Neural cell (in vitro differentiated cells): ENCODE data around the gene S100B. TPM values are rescaled to one million over a fixed set of nuclear protein-coding genes. Genes with fewer than 3 reads are reported as not detected.

Experiments
- H2AFZ ChIP-seq: fragments of 200-600, 300-800 bp; sonication (generic), shearing (Covaris generic); 2 replicates; pipeline ENCODE4 v1.6.0; 2014; ENCODE audit warnings: low read depth, mild to moderate bottlenecking, antibody characterized with exemption, low read length, moderate library complexity
- H3F3A ChIP-seq: fragments of 200-600 bp; shearing (Covaris generic); 2 replicates; pipeline ENCODE4 v1.6.1; 2016; ENCODE audit warnings: mild to moderate bottlenecking, moderate library complexity, mixed read lengths, antibody characterized with exemption, low read length; ENCODE audit not compliant: insufficient read depth, poor library complexity, severe bottlenecking
- H3K27ac ChIP-seq: fragments of 200-600, 300-800 bp; sonication (generic), shearing (Covaris generic); 2 replicates; pipeline ENCODE4 v1.5.1; 2014; ENCODE audit warnings: mild to moderate bottlenecking, low read length, moderate library complexity
- H3K27me3 ChIP-seq: fragments of 300-800, 200-600 bp; sonication (generic), shearing (Covaris generic); 2 replicates; pipeline ENCODE4 v1.6.0; 2014; ENCODE audit warnings: mild to moderate bottlenecking, low read depth, low read length, moderate library complexity; ENCODE audit not compliant: insufficient read depth
- H3K36me3 ChIP-seq: fragments of 300-800, 200-600 bp; sonication (generic), shearing (Covaris generic); 2 replicates; pipeline ENCODE4 v1.5.1; 2014; ENCODE audit warnings: mild to moderate bottlenecking, antibody characterized with exemption, low read length, moderate library complexity; ENCODE audit not compliant: insufficient read depth
- H3K4me2 ChIP-seq: fragments of 300-800, 200-600 bp; sonication (generic), shearing (Covaris generic); 2 replicates; pipeline ENCODE4 v1.6.0; 2014; ENCODE audit warnings: mild to moderate bottlenecking, low read length
- H3K4me3 ChIP-seq: fragments of 300-800, 200-600 bp; sonication (generic), shearing (Covaris generic); 2 replicates; pipeline ENCODE4 v1.5.1; 2014; ENCODE audit warnings: mild to moderate bottlenecking, low read length, moderate library complexity
- H3K79me2 ChIP-seq: fragments of 200-600 bp; shearing (Covaris generic); replicated peaks from 2 replicates; pipeline ENCODE4 v1.6.0; 2014; ENCODE audit warnings: mild to moderate bottlenecking, low read length, moderate library complexity; ENCODE audit not compliant: insufficient read depth
- H3K9ac ChIP-seq: fragments of 300-800, 200-600 bp; sonication (generic), shearing (Covaris generic); 2 replicates; pipeline ENCODE4 v1.6.1; 2016; ENCODE audit warnings: mild to moderate bottlenecking, low read length, mixed read lengths
- H3K9me2 ChIP-seq: fragments of 200-600 bp; shearing (Covaris generic); 2 replicates; pipeline ENCODE4 v1.6.1; 2016; ENCODE audit warnings: mild to moderate bottlenecking, low read length, mixed read lengths; ENCODE audit not compliant: insufficient read depth
- H3K9me3 ChIP-seq: fragments of 200-600, 300-800 bp; sonication (generic), shearing (Covaris generic); 2 replicates; pipeline ENCODE4 v1.6.1; 2016; ENCODE audit warnings: mild to moderate bottlenecking, mixed run types, low read length, moderate library complexity, mixed read lengths
- H4K20me1 ChIP-seq: fragments of 200-600 bp; shearing (Covaris generic); 2 replicates; pipeline ENCODE4 v1.6.1; 2016; ENCODE audit warnings: mild to moderate bottlenecking, mixed run types; ENCODE audit not compliant: insufficient read depth
- CTCF ChIP-seq: fragments of 450-650 bp; IDR thresholded peaks from 2 replicates; pipeline ENCODE4 v1.5.1; 2014; ENCODE audit warnings: antibody characterized with exemption, mild to moderate bottlenecking, moderate library complexity; ENCODE audit not compliant: poor library complexity, severe bottlenecking
- EP300 ChIP-seq: fragments of 450-650 bp; conservative IDR thresholded peaks from 2 replicates; pipeline ENCODE4 v1.6.1; 2014; ENCODE audit warnings: antibody characterized with exemption, mild to moderate bottlenecking, moderate library complexity; ENCODE audit not compliant: poor library complexity, severe bottlenecking
- EZH2 ChIP-seq: fragments of 200-600, 300-800 bp; shearing (Covaris generic), sonication (generic); IDR thresholded peaks from 2 replicates; pipeline ENCODE4 v1.6.1; 2014; ENCODE audit warnings: antibody characterized with exemption, low read length, borderline replicate concordance, mild to moderate bottlenecking; ENCODE audit not compliant: insufficient read depth, poor library complexity, severe bottlenecking
- MXI1 ChIP-seq: fragments of 450-650 bp; conservative IDR thresholded peaks from 2 replicates; pipeline ENCODE4 v1.6.1; 2014; ENCODE audit warnings: antibody characterized with exemption, mild to moderate bottlenecking; ENCODE audit not compliant: poor library complexity, severe bottlenecking
- POLR2AphosphoS5 ChIP-seq: IDR thresholded peaks from 2 replicates; pipeline ENCODE4 v1.6.1; 2012
- RAD21 ChIP-seq: fragments of 450-650 bp; conservative IDR thresholded peaks from 2 replicates; pipeline ENCODE4 v1.6.1; 2014; ENCODE audit warnings: antibody characterized with exemption, mild to moderate bottlenecking, moderate library complexity
- SMC3 ChIP-seq: fragments of 450-650 bp; conservative IDR thresholded peaks from 2 replicates; pipeline ENCODE4 v1.6.1; 2014; ENCODE audit warnings: antibody characterized with exemption, mild to moderate bottlenecking, moderate library complexity; ENCODE audit not compliant: poor library complexity
- TAF1 ChIP-seq: IDR thresholded peaks from 2 replicates; pipeline ENCODE4 v1.6.1; 2012; ENCODE audit warnings: low read depth
- polyA plus RNA-seq: library from polyadenylated mRNA; depleted of rRNA; stranded (reverse); fragments of >200 nt; gene quantifications from 2 replicates; pipeline ENCODE4 v1.2.3, GENCODE V29; 2014
- TF ChIP-seq, protein P1 (sequence below): IDR thresholded peaks from 2 replicates; pipeline ENCODE4 v1.6.1; 2012; ENCODE audit warnings: borderline replicate concordance

S100B gene
- polyA plus RNA-seq, 1 donor from 2014 or later: 1.4 TPM

DNA sequence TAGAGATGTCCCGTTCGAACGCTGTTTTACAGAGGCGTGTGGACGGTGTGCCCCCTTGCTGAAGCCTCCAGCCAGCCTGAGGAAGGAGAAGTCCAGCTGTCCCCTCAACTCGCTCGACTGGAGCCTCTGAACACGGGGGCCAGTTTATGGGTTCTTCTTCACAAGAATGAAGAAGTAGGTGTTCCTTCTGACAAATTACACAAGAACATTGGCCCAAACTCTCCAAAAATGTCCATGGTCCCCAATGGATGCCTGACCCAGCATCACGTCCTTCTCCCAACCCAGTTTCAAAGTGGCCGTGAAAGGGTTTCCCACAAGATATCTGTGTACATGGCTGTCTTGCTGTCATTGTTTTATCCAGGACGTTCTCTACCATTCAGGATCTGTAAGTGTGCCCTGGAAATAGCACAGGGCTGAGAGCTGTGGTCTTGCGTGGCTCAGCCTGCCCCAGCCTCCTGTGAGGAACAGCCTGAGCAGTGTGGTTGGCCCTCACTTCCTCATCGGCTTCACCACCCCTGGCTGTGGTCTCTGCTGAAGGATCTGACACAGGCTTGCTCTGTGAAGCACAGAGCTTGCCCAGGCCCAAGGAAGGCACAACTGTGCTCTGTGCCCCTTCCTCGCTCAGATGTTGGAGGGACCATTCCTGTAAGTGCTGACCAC, 1.0 kb upstream of the S100B start:
- H3K9ac ChIP-seq: no peak overlapping the region
- TF ChIP-seq RAD21 (no peak), CTCF (no peak), MXI1 (no peak), SMC3 (no peak), TAF1 (no peak), EP300 (no peak), POLR2AphosphoS5 (no peak), EZH2 (no peak)
- TF ChIP-seq, protein P1, sequence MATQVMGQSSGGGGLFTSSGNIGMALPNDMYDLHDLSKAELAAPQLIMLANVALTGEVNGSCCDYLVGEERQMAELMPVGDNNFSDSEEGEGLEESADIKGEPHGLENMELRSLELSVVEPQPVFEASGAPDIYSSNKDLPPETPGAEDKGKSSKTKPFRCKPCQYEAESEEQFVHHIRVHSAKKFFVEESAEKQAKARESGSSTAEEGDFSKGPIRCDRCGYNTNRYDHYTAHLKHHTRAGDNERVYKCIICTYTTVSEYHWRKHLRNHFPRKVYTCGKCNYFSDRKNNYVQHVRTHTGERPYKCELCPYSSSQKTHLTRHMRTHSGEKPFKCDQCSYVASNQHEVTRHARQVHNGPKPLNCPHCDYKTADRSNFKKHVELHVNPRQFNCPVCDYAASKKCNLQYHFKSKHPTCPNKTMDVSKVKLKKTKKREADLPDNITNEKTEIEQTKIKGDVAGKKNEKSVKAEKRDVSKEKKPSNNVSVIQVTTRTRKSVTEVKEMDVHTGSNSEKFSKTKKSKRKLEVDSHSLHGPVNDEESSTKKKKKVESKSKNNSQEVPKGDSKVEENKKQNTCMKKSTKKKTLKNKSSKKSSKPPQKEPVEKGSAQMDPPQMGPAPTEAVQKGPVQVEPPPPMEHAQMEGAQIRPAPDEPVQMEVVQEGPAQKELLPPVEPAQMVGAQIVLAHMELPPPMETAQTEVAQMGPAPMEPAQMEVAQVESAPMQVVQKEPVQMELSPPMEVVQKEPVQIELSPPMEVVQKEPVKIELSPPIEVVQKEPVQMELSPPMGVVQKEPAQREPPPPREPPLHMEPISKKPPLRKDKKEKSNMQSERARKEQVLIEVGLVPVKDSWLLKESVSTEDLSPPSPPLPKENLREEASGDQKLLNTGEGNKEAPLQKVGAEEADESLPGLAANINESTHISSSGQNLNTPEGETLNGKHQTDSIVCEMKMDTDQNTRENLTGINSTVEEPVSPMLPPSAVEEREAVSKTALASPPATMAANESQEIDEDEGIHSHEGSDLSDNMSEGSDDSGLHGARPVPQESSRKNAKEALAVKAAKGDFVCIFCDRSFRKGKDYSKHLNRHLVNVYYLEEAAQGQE: no peak

DNA sequence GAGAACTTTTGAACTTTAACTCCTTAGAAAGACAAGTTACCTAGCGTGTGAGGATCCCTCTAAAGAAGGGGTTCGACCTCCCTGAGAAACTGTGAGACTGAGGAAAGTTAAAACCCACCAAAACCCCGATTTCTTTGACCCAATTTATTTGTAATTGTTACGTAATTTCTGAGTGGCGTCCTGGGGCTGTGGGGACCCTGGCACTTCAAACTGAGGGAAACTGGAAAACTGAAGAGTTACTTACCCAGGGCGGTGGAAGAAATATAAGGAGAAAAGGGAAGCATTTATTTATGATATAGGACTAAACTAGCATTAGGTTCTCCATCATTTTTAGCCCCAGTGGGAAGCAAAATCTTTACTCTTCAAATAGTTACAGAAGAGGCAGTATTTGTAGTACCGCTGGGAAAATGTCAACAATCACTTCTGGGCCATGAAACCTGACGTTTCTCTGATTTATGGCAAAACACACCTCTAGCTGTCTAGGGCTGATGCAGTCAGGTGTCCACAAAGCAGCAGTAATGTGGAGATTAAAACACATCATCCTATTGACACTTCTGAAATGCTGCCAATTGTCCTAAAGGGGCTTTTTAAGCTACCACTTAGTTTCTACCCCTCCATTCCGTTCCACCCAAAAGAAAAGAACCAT, 430 bp downstream of the S100B start:
- no peaks in the 10 kb centered on the region for H3K79me2 ChIP-seq
- TF ChIP-seq EP300 (no peak), MXI1 (no peak), POLR2AphosphoS5 (peak; percentile 25)
- H3K27ac ChIP-seq: no peak overlapping the region
- no peak overlapping the region for H3K4me3 ChIP-seq
- H2AFZ ChIP-seq: no peak overlapping the region
- H3K4me2 ChIP-seq: no peak overlapping the region
- no peaks in the 10 kb centered on the region for H3K9me2 ChIP-seq
- no peaks in the 10 kb centered on the region for H3F3A ChIP-seq
- H3K27me3 ChIP-seq: no peaks in the 10 kb centered on the region
- H3K36me3 ChIP-seq: no peaks in the 10 kb centered on the region
- no peaks in the 10 kb centered on the region for H4K20me1 ChIP-seq
- H3K9me3 ChIP-seq: no peaks in the 10 kb centered on the region
- H3K9ac ChIP-seq: no peak overlapping the region

More for the DNA sequence above, 1.0 kb upstream of the S100B start:
- no peaks in the 10 kb centered on the region for H3K36me3 ChIP-seq
- H3K9me3 ChIP-seq: no peaks in the 10 kb centered on the region
- H3K9me2 ChIP-seq: no peaks in the 10 kb centered on the region
- no peak overlapping the region for H3K27ac ChIP-seq
- no peak overlapping the region for H3K4me2 ChIP-seq
- no peaks in the 10 kb centered on the region for H3K27me3 ChIP-seq
- no peaks in the 10 kb centered on the region for H4K20me1 ChIP-seq
- no peak overlapping the region for H3K4me3 ChIP-seq
- H3K79me2 ChIP-seq: no peaks in the 10 kb centered on the region
- no peak overlapping the region for H2AFZ ChIP-seq
- H3F3A ChIP-seq: no peaks in the 10 kb centered on the region
